Neuronal stem cell (in vitro differentiated cells): ENCODE results near the gene CORIN.

ENCODE experiments used
- DNase-seq: peaks from one replicate; pipeline ENCODE4 v3.0.0-alpha.2; 2013; ENCODE audit warnings: low spot score
- H2AFZ ChIP-seq: one replicate; pipeline ENCODE4 v1.6.1; 2013; ENCODE audit warnings: mild to moderate bottlenecking, low read length, inconsistent platforms
- H2AK5ac ChIP-seq: 2 replicates; pipeline ENCODE4 v1.6.1; 2013; ENCODE audit warnings: low read depth, mild to moderate bottlenecking, inconsistent platforms, low read length, moderate library complexity, mixed read lengths
- H2BK120ac ChIP-seq: 2 replicates; pipeline ENCODE4 v1.6.1; 2013; ENCODE audit warnings: low read depth, mild to moderate bottlenecking, inconsistent platforms, low read length, moderate library complexity, mixed read lengths
- H2BK12ac ChIP-seq: one replicate; pipeline ENCODE4 v1.6.1; 2013; ENCODE audit warnings: low read length, inconsistent platforms
- H2BK15ac ChIP-seq: 2 replicates; pipeline ENCODE4 v1.6.1; 2013; ENCODE audit warnings: mild to moderate bottlenecking, low read length, inconsistent platforms, mixed read lengths
- H2BK5ac ChIP-seq: one replicate; pipeline ENCODE4 v1.6.1; 2013; ENCODE audit warnings: inconsistent platforms, mild to moderate bottlenecking, low read length, moderate library complexity
- H3K14ac ChIP-seq: one replicate; pipeline ENCODE4 v1.6.1; 2013; ENCODE audit warnings: low read length, inconsistent platforms
- H3K18ac ChIP-seq: 2 replicates; pipeline ENCODE4 v1.6.1; 2013; ENCODE audit warnings: low read length, inconsistent platforms
- H3K23ac ChIP-seq: 2 replicates; pipeline ENCODE4 v1.6.1; 2013; ENCODE audit warnings: low read depth, mild to moderate bottlenecking, mixed read lengths, low read length, inconsistent platforms; ENCODE audit not compliant: poor library complexity
- H3K27ac ChIP-seq: replicated peaks from 3 replicates; pipeline ENCODE4 v1.5.1; 2013; ENCODE audit warnings: low read length, inconsistent platforms
- H3K27me3 ChIP-seq, 3 experiments: 2 replicates each; pipeline ENCODE4 v1.6.1; 2013; ENCODE audit warnings: low read length in 3 of 3, mild to moderate bottlenecking in 2 of 3, inconsistent platforms in 1 of 3, low read depth in 1 of 3, mixed read lengths in 1 of 3, moderate library complexity in 1 of 3; ENCODE audit not compliant: control insufficient read depth in 3 of 3, insufficient read depth in 3 of 3
- H3K36me3 ChIP-seq, 2 donors: replicated peaks in 1 of 2; 2 replicates each; pipeline ENCODE4 v1.6.1; 2013; ENCODE audit warnings: low read length in 2 of 2; ENCODE audit not compliant: control insufficient read depth in 2 of 2, insufficient read depth in 2 of 2
- H3K4ac ChIP-seq: 2 replicates; pipeline ENCODE4 v1.6.1; 2013; ENCODE audit warnings: inconsistent platforms, mild to moderate bottlenecking, low read length, moderate library complexity
- H3K4me1 ChIP-seq, 2 donors: 1 replicate in 1 of 2; 2 replicates in 1 of 2; pipeline ENCODE4 v1.6.1; 2013; ENCODE audit warnings: low read length in 2 of 2, low read depth in 1 of 2; ENCODE audit not compliant: control insufficient read depth in 2 of 2, insufficient read depth in 1 of 2
- H3K4me2 ChIP-seq: one replicate; pipeline ENCODE4 v1.6.1; 2013; ENCODE audit warnings: mild to moderate bottlenecking, low read length, inconsistent platforms; ENCODE audit not compliant: insufficient read depth, poor library complexity, severe bottlenecking
- H3K4me3 ChIP-seq, 2 donors: 2 replicates each; pipeline ENCODE4 v1.5.1; 2013; ENCODE audit warnings: low read length in 2 of 2, mild to moderate bottlenecking in 2 of 2, inconsistent platforms in 1 of 2, moderate library complexity in 1 of 2
- H3K79me1 ChIP-seq: one replicate; pipeline ENCODE4 v1.6.1; 2013; ENCODE audit warnings: low read depth, mild to moderate bottlenecking, inconsistent platforms, low read length, moderate library complexity
- H3K9ac ChIP-seq: one replicate; pipeline ENCODE4 v1.6.1; 2013; ENCODE audit warnings: mild to moderate bottlenecking, low read depth, low read length, inconsistent platforms; ENCODE audit not compliant: poor library complexity
- H3K9me3 ChIP-seq, 2 donors: replicated peaks in 1 of 2; 2 replicates each; pipeline versions ENCODE3 to v1.6.1; 2013; ENCODE audit warnings: low read length in 2 of 2, mild to moderate bottlenecking in 2 of 2, inconsistent platforms in 1 of 2, low read depth in 1 of 2, mixed read lengths in 1 of 2, moderate library complexity in 1 of 2; ENCODE audit not compliant: control insufficient read depth in 2 of 2, insufficient read depth in 1 of 2
- H4K8ac ChIP-seq: one replicate; pipeline ENCODE4 v1.6.1; 2013; ENCODE audit warnings: low read depth, mild to moderate bottlenecking, inconsistent platforms, low read length, moderate library complexity
- H4K91ac ChIP-seq: one replicate; pipeline ENCODE4 v1.6.1; 2013; ENCODE audit warnings: low read length, low read depth, mild to moderate bottlenecking, inconsistent platforms; ENCODE audit not compliant: poor library complexity
- WGBS, 2 donors: extraction: QIAGEN DNeasy Blood & Tissue Kit; methylation state at CpG; one replicate each; pipeline ENCODE4 v1.1.7; 2013; ENCODE audit warnings: missing lambda C conversion rate in 2 of 2, mixed read lengths in 1 of 2; ENCODE audit not compliant: insufficient read length in 2 of 2, insufficient replicate concordance in 1 of 2; ENCODE audit errors: extremely low coverage in 2 of 2; 5-methylcytosine and 5-hydroxymethylcytosine counted together

Gene CORIN

GRCh38 chr4:47643845-47644244, 194.0 kb downstream of the CORIN start:
- Histone ChIP-seq H3K4me3 (no peak overlapping the region), H4K91ac (no peak overlapping the region), H2AK5ac (no peak overlapping the region), H3K36me3 (no peaks in the 10 kb centered on the region), H3K23ac (no peak overlapping the region), H3K27me3 (no peaks in the 10 kb centered on the region), H2BK5ac (no peak overlapping the region), H2AFZ (no peak overlapping the region), H3K14ac (no peak overlapping the region), H3K9ac (no peak overlapping the region), H2BK120ac (no peak overlapping the region), H3K4me2 (no peak overlapping the region), H3K18ac (no peak overlapping the region), H4K8ac (no peak overlapping the region), H3K4me1 (peaks cover 0 to 7% of the 10 kb centered on the region in 2 donors), H3K4ac (no peak overlapping the region), H2BK15ac (no peak overlapping the region), H3K79me1 (no peaks in the 10 kb centered on the region), H3K27ac (no peak overlapping the region), H3K9me3 (no peaks in the 10 kb centered on the region), H2BK12ac (no peak overlapping the region)
- no peak for DNase-seq
- no CpG with 5 or more reads among the region's 6 CpGs for WGBS, 2 donors

- Histone ChIP-seq H3K36me3 (no peaks in the 10 kb centered on the region), H3K27me3 (no peaks in the 10 kb centered on the region), H3K79me1 (no peaks in the 10 kb centered on the region), H3K4me2 (no peak overlapping the region), H2BK15ac (no peak overlapping the region), H2AK5ac (no peak overlapping the region), H3K9me3 (no peaks in the 10 kb centered on the region), H2BK5ac (no peak overlapping the region), H3K4ac (no peak overlapping the region), H3K4me3 (no peak overlapping the region), H3K23ac (no peak overlapping the region), H2AFZ (no peak overlapping the region), H3K27ac (no peak overlapping the region), H4K91ac (no peak overlapping the region), H3K18ac (no peak overlapping the region), H4K8ac (no peak overlapping the region), H2BK120ac (no peak overlapping the region), H3K4me1 (peaks cover 0 to 7% of the 10 kb centered on the region in 2 donors), H2BK12ac (no peak overlapping the region), H3K14ac (no peak overlapping the region), H3K9ac (no peak overlapping the region)
- WGBS, 2 donors: no CpG with 5 or more reads among the region's 7 CpGs
- no peak for DNase-seq
Observed at GRCh38 chr4:47642985-47643760, 194.7 kb downstream of the CORIN start.

- no peak overlapping the region for H4K91ac ChIP-seq
- H3K27me3 ChIP-seq: no peaks in the 10 kb centered on the region
- no peak overlapping the region for H2AFZ ChIP-seq
- H3K4me3 ChIP-seq: no peak overlapping the region
- no peak overlapping the region for H3K23ac ChIP-seq
- DNase-seq: no peak
- peaks cover 0 to 7% of the 10 kb centered on the region in 2 donors for H3K4me1 ChIP-seq
- no peak overlapping the region for H2BK12ac ChIP-seq
- no peak overlapping the region for H2BK15ac ChIP-seq
- no peak overlapping the region for H3K27ac ChIP-seq
- no peak overlapping the region for H2AK5ac ChIP-seq
- no peaks in the 10 kb centered on the region for H3K36me3 ChIP-seq
- WGBS, 2 donors: no CpG with 5 or more reads among the region's 6 CpGs
- no peaks in the 10 kb centered on the region for H3K9me3 ChIP-seq
- H4K8ac ChIP-seq: no peak overlapping the region
- H3K9ac ChIP-seq: no peak overlapping the region
- H3K14ac ChIP-seq: no peak overlapping the region
- H3K4ac ChIP-seq: no peak overlapping the region
- H2BK120ac ChIP-seq: no peak overlapping the region
- H3K18ac ChIP-seq: no peak overlapping the region
- no peaks in the 10 kb centered on the region for H3K79me1 ChIP-seq
- H2BK5ac ChIP-seq: no peak overlapping the region
- no peak overlapping the region for H3K4me2 ChIP-seq
Observed at GRCh38 chr4:47642191-47642830, 195.6 kb downstream of the CORIN start.

GRCh38 chr4:47641755-47642154, 196.1 kb downstream of the CORIN start:
- WGBS, 2 donors: no CpG with 5 or more reads among the region's 1 CpG
- no peak for DNase-seq

More at GRCh38 chr4:47641755-47642154, 196.1 kb downstream of the CORIN start:
- H3K4me3 ChIP-seq: no peak overlapping the region
- H3K36me3 ChIP-seq: no peaks in the 10 kb centered on the region
- no peak overlapping the region for H3K9ac ChIP-seq
- no peak overlapping the region for H3K27ac ChIP-seq
- no peak overlapping the region for H3K23ac ChIP-seq
- no peak overlapping the region for H2BK15ac ChIP-seq
- H2BK120ac ChIP-seq: no peak overlapping the region
- no peak overlapping the region for H4K8ac ChIP-seq
- H2BK5ac ChIP-seq: no peak overlapping the region
- no peak overlapping the region for H4K91ac ChIP-seq
- H3K79me1 ChIP-seq: no peaks in the 10 kb centered on the region
- H2AFZ ChIP-seq: no peak overlapping the region
- no peaks in the 10 kb centered on the region for H3K27me3 ChIP-seq
- no peak overlapping the region for H3K4ac ChIP-seq
- no peak overlapping the region for H3K4me2 ChIP-seq
- no peak overlapping the region for H3K18ac ChIP-seq
- peaks cover 0 to 7% of the 10 kb centered on the region in 2 donors for H3K4me1 ChIP-seq
- H2BK12ac ChIP-seq: no peak overlapping the region
- H3K9me3 ChIP-seq: no peaks in the 10 kb centered on the region
- H2AK5ac ChIP-seq: no peak overlapping the region
- H3K14ac ChIP-seq: no peak overlapping the region
